Loucy (cell line): ENCODE data around the gene TSSK1B.

Experiments
- H2AFZ ChIP-seq: fragments of 200-600 bp; sonication (generic); 2 replicates; pipeline ENCODE4 v1.6.0; 2016; ENCODE audit warnings: antibody characterized with exemption, mild to moderate bottlenecking, low read length, moderate library complexity
- H3F3A ChIP-seq: fragments of 200-600 bp; 2 replicates; pipeline ENCODE4 v1.6.0; 2016; ENCODE audit warnings: antibody characterized with exemption, low read depth, mild to moderate bottlenecking
- H3K27me3 ChIP-seq: fragments of 200-600 bp; sonication (generic); 2 replicates; pipeline ENCODE4 v1.6.1; 2014; ENCODE audit warnings: low read length, mild to moderate bottlenecking; ENCODE audit not compliant: insufficient read depth, poor library complexity, severe bottlenecking
- H3K36me3 ChIP-seq: fragments of 200-600 bp; sonication (generic); 2 replicates; pipeline ENCODE4 v1.6.1; 2016; ENCODE audit warnings: low read length; ENCODE audit not compliant: insufficient read depth
- H3K4me1 ChIP-seq: fragments of 200-600 bp; sonication (generic); 2 replicates; pipeline ENCODE4 v1.5.1; 2014; ENCODE audit warnings: low read length, mild to moderate bottlenecking; ENCODE audit not compliant: insufficient read depth, poor library complexity, severe bottlenecking
- H3K4me2 ChIP-seq: fragments of 200-600 bp; sonication (generic); 2 replicates; pipeline ENCODE4 v1.6.0; 2014; ENCODE audit warnings: antibody characterized with exemption, low read length, low read depth, mild to moderate bottlenecking; ENCODE audit not compliant: poor library complexity, severe bottlenecking
- H3K4me3 ChIP-seq: fragments of 200-600 bp; sonication (generic); 2 replicates; pipeline ENCODE4 v1.5.1; 2014; ENCODE audit warnings: low read length, mild to moderate bottlenecking, mixed read lengths; ENCODE audit not compliant: poor library complexity, severe bottlenecking
- H3K79me2 ChIP-seq: fragments of 200-600 bp; sonication (generic); 2 replicates; pipeline ENCODE4 v1.6.1; 2014; ENCODE audit warnings: low read length; ENCODE audit not compliant: insufficient read depth
- H3K9ac ChIP-seq: fragments of 200-600 bp; sonication (generic); 2 replicates; pipeline ENCODE4 v1.6.0; 2014; ENCODE audit warnings: mild to moderate bottlenecking, low read depth, low read length, moderate library complexity; ENCODE audit not compliant: poor library complexity, severe bottlenecking
- H3K9me2 ChIP-seq: fragments of 200-600 bp; sonication (generic); replicated peaks from 2 replicates; pipeline ENCODE4 v1.6.1; 2016; ENCODE audit warnings: low read depth, low read length, mixed read lengths
- H3K9me3 ChIP-seq: fragments of 200-600 bp; sonication (generic); 2 replicates; pipeline ENCODE4 v1.6.1; 2014; ENCODE audit warnings: mild to moderate bottlenecking, antibody characterized with exemption, low read length, low read depth; ENCODE audit not compliant: insufficient read depth
- H4K20me1 ChIP-seq: fragments of 200-600 bp; sonication (generic); 2 replicates; pipeline ENCODE4 v1.6.0; 2014; ENCODE audit warnings: antibody characterized with exemption, low read length, mild to moderate bottlenecking; ENCODE audit not compliant: insufficient read depth, poor library complexity, severe bottlenecking
- CTCF ChIP-seq: fragments of 200-600 bp; sonication (generic); conservative IDR thresholded peaks from 2 replicates; pipeline ENCODE4 v1.5.1; 2014; ENCODE audit warnings: mild to moderate bottlenecking, antibody characterized with exemption, low read length
- EZH2phosphoT487 ChIP-seq: fragments of 200-600 bp; IDR thresholded peaks from 2 replicates; pipeline ENCODE4 v1.6.1; 2018; ENCODE audit warnings: antibody characterized with exemption, mild to moderate bottlenecking, moderate library complexity, borderline replicate concordance

Gene TSSK1B

DNA sequence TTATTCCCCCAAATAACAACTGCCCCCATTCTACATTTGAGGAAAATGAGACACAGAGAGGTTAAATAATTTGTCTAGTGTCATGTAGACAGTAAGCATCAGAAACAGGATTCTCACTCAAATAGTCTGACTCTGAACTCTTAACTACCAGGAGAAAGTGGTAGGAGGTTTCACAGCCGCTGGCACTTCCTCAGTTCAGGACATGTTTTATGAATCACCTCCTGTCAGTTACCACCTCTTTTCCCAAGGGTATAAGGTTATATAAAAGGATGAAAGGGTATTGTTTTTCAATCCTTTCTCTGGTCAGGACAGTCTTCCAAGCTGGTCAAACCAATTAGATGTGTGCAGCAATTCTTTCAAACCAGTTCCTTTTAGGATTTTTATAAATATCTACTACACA lies 52.1 kb downstream of the TSSK1B start:
- no peaks in the 10 kb centered on the region for H4K20me1 ChIP-seq
- no peaks in the 10 kb centered on the region for H3K9me2 ChIP-seq
- peaks cover 6% of the 10 kb centered on the region for H3K27me3 ChIP-seq
- no peaks in the 10 kb centered on the region for H3K9me3 ChIP-seq
- no peak overlapping the region for H3K9ac ChIP-seq
- no peak overlapping the region for H3K4me2 ChIP-seq
- H3F3A ChIP-seq = no peaks in the 10 kb centered on the region
- TF ChIP-seq CTCF (no peak), EZH2phosphoT487 (no peak)
- H3K4me3 ChIP-seq = no peak overlapping the region
- no peak overlapping the region for H2AFZ ChIP-seq
- no peaks in the 10 kb centered on the region for H3K36me3 ChIP-seq
- H3K4me1 ChIP-seq = peaks cover 16% of the 10 kb centered on the region
- no peaks in the 10 kb centered on the region for H3K79me2 ChIP-seq
